Neuronal stem cell (in vitro differentiated cells): ENCODE measurements around the gene GFOD2.

Source experiments
- DNase-seq: peaks from one replicate; pipeline ENCODE4 v3.0.0-alpha.2; 2013; ENCODE audit warnings: low spot score
- H2AFZ ChIP-seq: one replicate; pipeline ENCODE4 v1.6.1; 2013; ENCODE audit warnings: mild to moderate bottlenecking, low read length, inconsistent platforms
- H2AK5ac ChIP-seq: 2 replicates; pipeline ENCODE4 v1.6.1; 2013; ENCODE audit warnings: low read depth, mild to moderate bottlenecking, inconsistent platforms, low read length, moderate library complexity, mixed read lengths
- H2BK120ac ChIP-seq: 2 replicates; pipeline ENCODE4 v1.6.1; 2013; ENCODE audit warnings: low read depth, mild to moderate bottlenecking, inconsistent platforms, low read length, moderate library complexity, mixed read lengths
- H2BK12ac ChIP-seq: one replicate; pipeline ENCODE4 v1.6.1; 2013; ENCODE audit warnings: low read length, inconsistent platforms
- H2BK15ac ChIP-seq: 2 replicates; pipeline ENCODE4 v1.6.1; 2013; ENCODE audit warnings: mild to moderate bottlenecking, low read length, inconsistent platforms, mixed read lengths
- H2BK5ac ChIP-seq: one replicate; pipeline ENCODE4 v1.6.1; 2013; ENCODE audit warnings: inconsistent platforms, mild to moderate bottlenecking, low read length, moderate library complexity
- H3K14ac ChIP-seq: one replicate; pipeline ENCODE4 v1.6.1; 2013; ENCODE audit warnings: low read length, inconsistent platforms
- H3K18ac ChIP-seq: 2 replicates; pipeline ENCODE4 v1.6.1; 2013; ENCODE audit warnings: low read length, inconsistent platforms
- H3K23ac ChIP-seq: 2 replicates; pipeline ENCODE4 v1.6.1; 2013; ENCODE audit warnings: low read depth, mild to moderate bottlenecking, mixed read lengths, low read length, inconsistent platforms; ENCODE audit not compliant: poor library complexity
- H3K27ac ChIP-seq: replicated peaks from 3 replicates; pipeline ENCODE4 v1.5.1; 2013; ENCODE audit warnings: low read length, inconsistent platforms
- H3K27me3 ChIP-seq, 3 experiments: 2 replicates each; pipeline ENCODE4 v1.6.1; 2013; ENCODE audit warnings: low read length in 3 of 3, mild to moderate bottlenecking in 2 of 3, inconsistent platforms in 1 of 3, low read depth in 1 of 3, mixed read lengths in 1 of 3, moderate library complexity in 1 of 3; ENCODE audit not compliant: control insufficient read depth in 3 of 3, insufficient read depth in 3 of 3
- H3K36me3 ChIP-seq, 2 donors: replicated peaks in 1 of 2; 2 replicates each; pipeline ENCODE4 v1.6.1; 2013; ENCODE audit warnings: low read length in 2 of 2; ENCODE audit not compliant: control insufficient read depth in 2 of 2, insufficient read depth in 2 of 2
- H3K4ac ChIP-seq: 2 replicates; pipeline ENCODE4 v1.6.1; 2013; ENCODE audit warnings: inconsistent platforms, mild to moderate bottlenecking, low read length, moderate library complexity
- H3K4me1 ChIP-seq, 2 donors: 1 replicate in 1 of 2; 2 replicates in 1 of 2; pipeline ENCODE4 v1.6.1; 2013; ENCODE audit warnings: low read length in 2 of 2, low read depth in 1 of 2; ENCODE audit not compliant: control insufficient read depth in 2 of 2, insufficient read depth in 1 of 2
- H3K4me2 ChIP-seq: one replicate; pipeline ENCODE4 v1.6.1; 2013; ENCODE audit warnings: mild to moderate bottlenecking, low read length, inconsistent platforms; ENCODE audit not compliant: insufficient read depth, poor library complexity, severe bottlenecking
- H3K4me3 ChIP-seq, 2 donors: 2 replicates each; pipeline ENCODE4 v1.5.1; 2013; ENCODE audit warnings: low read length in 2 of 2, mild to moderate bottlenecking in 2 of 2, inconsistent platforms in 1 of 2, moderate library complexity in 1 of 2
- H3K79me1 ChIP-seq: one replicate; pipeline ENCODE4 v1.6.1; 2013; ENCODE audit warnings: low read depth, mild to moderate bottlenecking, inconsistent platforms, low read length, moderate library complexity
- H3K9ac ChIP-seq: one replicate; pipeline ENCODE4 v1.6.1; 2013; ENCODE audit warnings: mild to moderate bottlenecking, low read depth, low read length, inconsistent platforms; ENCODE audit not compliant: poor library complexity
- H3K9me3 ChIP-seq, 2 donors: replicated peaks in 1 of 2; 2 replicates each; pipeline versions ENCODE3 to v1.6.1; 2013; ENCODE audit warnings: low read length in 2 of 2, mild to moderate bottlenecking in 2 of 2, inconsistent platforms in 1 of 2, low read depth in 1 of 2, mixed read lengths in 1 of 2, moderate library complexity in 1 of 2; ENCODE audit not compliant: control insufficient read depth in 2 of 2, insufficient read depth in 1 of 2
- H4K8ac ChIP-seq: one replicate; pipeline ENCODE4 v1.6.1; 2013; ENCODE audit warnings: low read depth, mild to moderate bottlenecking, inconsistent platforms, low read length, moderate library complexity
- H4K91ac ChIP-seq: one replicate; pipeline ENCODE4 v1.6.1; 2013; ENCODE audit warnings: low read length, low read depth, mild to moderate bottlenecking, inconsistent platforms; ENCODE audit not compliant: poor library complexity
- WGBS, 2 donors: extraction: QIAGEN DNeasy Blood & Tissue Kit; methylation state at CpG; one replicate each; pipeline ENCODE4 v1.1.7; 2013; ENCODE audit warnings: missing lambda C conversion rate in 2 of 2, mixed read lengths in 1 of 2; ENCODE audit not compliant: insufficient read length in 2 of 2, insufficient replicate concordance in 1 of 2; ENCODE audit errors: extremely low coverage in 2 of 2; 5-methylcytosine and 5-hydroxymethylcytosine counted together

The GFOD2 gene

GRCh38 chr16:67648088-67648763 is 70.9 kb downstream of the GFOD2 start:
- peak overlapping the region; percentile 66 for H2BK5ac ChIP-seq
- H3K27ac ChIP-seq, result no peak overlapping the region
- no CpG with 5 or more reads among the region's 65 CpGs for WGBS, 2 donors
- H3K79me1 ChIP-seq, result peaks cover 2% of the 10 kb centered on the region
- no peak overlapping the region for H3K4ac ChIP-seq
- H4K91ac ChIP-seq, result no peak overlapping the region
- H3K23ac ChIP-seq, result peak overlapping the region; percentile 73
- H3K4me1 ChIP-seq, result peaks cover 0 to 19% of the 10 kb centered on the region in 2 donors
- DNase-seq, result no peak
- no peaks in the 10 kb centered on the region for H3K9me3 ChIP-seq
- H2BK15ac ChIP-seq, result peak overlapping the region; percentile 6
- H3K9ac ChIP-seq, result no peak overlapping the region
- H3K4me2 ChIP-seq, result no peak overlapping the region
- no peaks in the 10 kb centered on the region for H3K36me3 ChIP-seq
- H3K14ac ChIP-seq, result peak overlapping the region; percentile 94
- H2AK5ac ChIP-seq, result peak overlapping the region; percentile 30
- no peak overlapping the region for H2BK120ac ChIP-seq
- H3K4me3 ChIP-seq, result no peak overlapping the region
- H3K18ac ChIP-seq, result peak overlapping the region; percentile 80
- no peak overlapping the region for H2AFZ ChIP-seq
- H3K27me3 ChIP-seq, result peaks cover 0 to 76% (median 65%) of the 10 kb centered on the region in 3 experiments
- H4K8ac ChIP-seq, result no peak overlapping the region
- peak overlapping the region; percentile 0 for H2BK12ac ChIP-seq

- H3K4me1 ChIP-seq, result peaks cover 0 to 17% of the 10 kb centered on the region in 2 donors
- WGBS, 2 donors, result no CpG with 5 or more reads among the region's 13 CpGs
These were observed 71.4 kb downstream of the GFOD2 start for GRCh38 chr16:67647681-67648080.

GRCh38 chr16:67647111-67647651 is 71.9 kb downstream of the GFOD2 start:
- no CpG with 5 or more reads among the region's 15 CpGs for WGBS, 2 donors
- Histone ChIP-seq H2AK5ac (peak overlapping the region; percentile 25), H3K79me1 (peaks cover 2% of the 10 kb centered on the region), H3K4me2 (no peak overlapping the region), H3K27me3 (peaks cover 0 to 70% (median 59%) of the 10 kb centered on the region in 3 experiments), H2BK5ac (peak overlapping the region; percentile 5), H3K9ac (no peak overlapping the region), H2BK120ac (no peak overlapping the region), H3K4ac (no peak overlapping the region), H3K23ac (peak overlapping the region; percentile 89), H3K4me3 (no peak overlapping the region), H3K9me3 (no peaks in the 10 kb centered on the region), H2BK15ac (peak overlapping the region; percentile 38), H2AFZ (no peak overlapping the region), H4K8ac (no peak overlapping the region), H3K27ac (no peak overlapping the region), H4K91ac (no peak overlapping the region), H2BK12ac (no peak overlapping the region), H3K14ac (no peak overlapping the region), H3K4me1 (peaks cover 0 to 17% of the 10 kb centered on the region in 2 donors), H3K36me3 (no peaks in the 10 kb centered on the region), H3K18ac (no peak overlapping the region)
- DNase-seq, result no peak

More at GRCh38 chr16:67647681-67648080, 71.4 kb downstream of the GFOD2 start:
- peak overlapping the region; percentile 89 for H3K23ac ChIP-seq
- H4K8ac ChIP-seq, result no peak overlapping the region
- H3K27ac ChIP-seq, result no peak overlapping the region
- no peak overlapping the region for H3K4ac ChIP-seq
- no peak overlapping the region for H3K9ac ChIP-seq
- no peak overlapping the region for H3K4me3 ChIP-seq
- H3K18ac ChIP-seq, result peak overlapping the region; percentile 80
- DNase-seq, result no peak
- no peaks in the 10 kb centered on the region for H3K36me3 ChIP-seq
- H2BK15ac ChIP-seq, result no peak overlapping the region
- H2BK5ac ChIP-seq, result peak overlapping the region; percentile 66
- no peaks in the 10 kb centered on the region for H3K9me3 ChIP-seq
- peaks cover 0 to 74% (median 61%) of the 10 kb centered on the region in 3 experiments for H3K27me3 ChIP-seq
- peak overlapping the region; percentile 30 for H2AK5ac ChIP-seq
- H3K79me1 ChIP-seq, result peaks cover 2% of the 10 kb centered on the region
- no peak overlapping the region for H3K4me2 ChIP-seq
- H2BK120ac ChIP-seq, result no peak overlapping the region
- H2BK12ac ChIP-seq, result no peak overlapping the region
- no peak overlapping the region for H3K14ac ChIP-seq
- no peak overlapping the region for H2AFZ ChIP-seq
- H4K91ac ChIP-seq, result no peak overlapping the region

- peak overlapping the region; percentile 53 for H3K4ac ChIP-seq
- H3K4me2 ChIP-seq, result peak overlapping the region; percentile 60
- H3K79me1 ChIP-seq, result peaks cover 2% of the 10 kb centered on the region
- DNase-seq, result no peak
- H3K36me3 ChIP-seq, result no peaks in the 10 kb centered on the region
- no CpG with 5 or more reads among the region's 15 CpGs for WGBS, 2 donors
- no peak overlapping the region for H2BK5ac ChIP-seq
- no peak overlapping the region for H4K8ac ChIP-seq
- no peaks in the 10 kb centered on the region for H3K9me3 ChIP-seq
- H2BK12ac ChIP-seq, result no peak overlapping the region
- no peak overlapping the region for H3K9ac ChIP-seq
- H3K27ac ChIP-seq, result no peak overlapping the region
- H3K4me3 ChIP-seq, result no peak overlapping the region
- H3K4me1 ChIP-seq, result peaks cover 0 to 17% of the 10 kb centered on the region in 2 donors
- peak overlapping the region; percentile 80 for H2AFZ ChIP-seq
- peak overlapping the region; percentile 47 for H2BK120ac ChIP-seq
- peak overlapping the region; percentile 87 for H3K18ac ChIP-seq
- no peak overlapping the region for H3K14ac ChIP-seq
- H2BK15ac ChIP-seq, result peak overlapping the region; percentile 75
- peak overlapping the region; percentile 96 for H2AK5ac ChIP-seq
- peak overlapping the region; percentile 73 for H3K23ac ChIP-seq
- peaks cover 0 to 54% (median 45%) of the 10 kb centered on the region in 3 experiments for H3K27me3 ChIP-seq
- peak overlapping the region; percentile 72 for H4K91ac ChIP-seq
These were observed 73.6 kb downstream of the GFOD2 start for GRCh38 chr16:67645397-67646121.
